HEK293 (cell line): ENCODE measurements around the gene CAGE1.

Experiments used
- CTCF ChIA-PET: fragments of 350-600 bp; formaldehyde crosslinking; extraction: SDS; loops from one replicate; lab custom pipeline; 2021; ENCODE audit warnings: antibody characterized with exemption; lab: Yijun Ruan, JAX
- POLR2A ChIA-PET: fragments of 300-600 bp; formaldehyde crosslinking; extraction: SDS; loops from one replicate; lab custom pipeline; 2020; ENCODE audit warnings: antibody characterized with exemption, inconsistent platforms; lab: Yijun Ruan, JAX
- H3K27ac ChIP-seq: fragments of 200-500 bp; sonication (Bioruptor generic); 2 replicates; pipeline ENCODE4 v1.5.1; 2014; ENCODE audit warnings: low read depth, low read length, control low read depth, inconsistent platforms; ENCODE audit errors: extremely low read depth
- H3K36me3 ChIP-seq, 2 experiments: fragments of 200-500 bp in 1 of 2; sonication (Bioruptor generic) in 1 of 2; 1 replicate in 1 of 2; 2 replicates in 1 of 2; pipeline ENCODE4 v1.5.1; 2014 to 2017; ENCODE audit warnings: inconsistent platforms in 2 of 2, low read length in 2 of 2; ENCODE audit not compliant: control insufficient read depth in 2 of 2, insufficient read depth in 1 of 2
- H3K4me1 ChIP-seq: fragments of 200-500 bp; sonication (Bioruptor generic); 2 replicates; pipeline ENCODE4 v1.5.1; 2014; ENCODE audit warnings: mild to moderate bottlenecking, low read length, inconsistent platforms; ENCODE audit not compliant: control insufficient read depth, insufficient read depth
- H3K4me3 ChIP-seq: 2 replicates; pipeline ENCODE4 v1.5.1; 2011; ENCODE audit warnings: low read depth, mild to moderate bottlenecking, control low read depth, low read length, moderate library complexity
- H3K9me3 ChIP-seq: fragments of 200-500 bp; sonication (Bioruptor generic); 2 replicates; pipeline ENCODE4 v1.5.1; 2014; ENCODE audit warnings: low read depth, low read length, inconsistent platforms; ENCODE audit not compliant: control insufficient read depth, insufficient read depth
- GLIS2 ChIP-seq: fragments of 450-650 bp; formaldehyde crosslinking; IDR thresholded peaks from 2 replicates; pipeline ENCODE4 v1.5.1; 2016; ENCODE audit warnings: missing biosample characterization, missing genetic modification characterization
- HOXC10 ChIP-seq: sonication (generic); formaldehyde crosslinking; IDR thresholded peaks from 2 replicates; pipeline ENCODE4 v1.8.1; 2023; ENCODE audit warnings: mild to moderate bottlenecking, missing genetic modification reagents
- OSR2 ChIP-seq: fragments of 450-650 bp; formaldehyde crosslinking; IDR thresholded peaks from 2 replicates; pipeline ENCODE4 v1.5.1; 2016; ENCODE audit warnings: missing biosample characterization, missing genetic modification characterization
- WT1 ChIP-seq: fragments of 450-650 bp; formaldehyde crosslinking; IDR thresholded peaks from 2 replicates; pipeline ENCODE4 v1.5.1; 2016; ENCODE audit warnings: missing biosample characterization, missing genetic modification characterization
- ZNF202 ChIP-seq: fragments of 450-650 bp; formaldehyde crosslinking; IDR thresholded peaks from 2 replicates; pipeline ENCODE4 v1.5.1; 2016; ENCODE audit warnings: missing biosample characterization, missing genetic modification characterization, borderline replicate concordance
- ZNF302 ChIP-seq: fragments of 450-650 bp; formaldehyde crosslinking; IDR thresholded peaks from 2 replicates; pipeline ENCODE4 v1.5.1; 2016; ENCODE audit warnings: missing biosample characterization, missing genetic modification characterization, low read depth
- ZNF423 ChIP-seq: fragments of 450-650 bp; formaldehyde crosslinking; IDR thresholded peaks from 2 replicates; pipeline ENCODE4 v1.5.1; 2016; ENCODE audit warnings: missing biosample characterization, missing genetic modification characterization
- ZNF521 ChIP-seq: fragments of 450-650 bp; formaldehyde crosslinking; IDR thresholded peaks from 2 replicates; pipeline ENCODE4 v1.5.1; 2017; ENCODE audit warnings: missing biosample characterization, mild to moderate bottlenecking, missing genetic modification characterization
- ZNF571 ChIP-seq: fragments of 450-650 bp; formaldehyde crosslinking; IDR thresholded peaks from 2 replicates; pipeline ENCODE4 v1.5.0; 2017; ENCODE audit warnings: missing biosample characterization, missing genetic modification characterization
- ZNF610 ChIP-seq: fragments of 450-650 bp; formaldehyde crosslinking; IDR thresholded peaks from 2 replicates; pipeline ENCODE4 v1.5.1; 2016; ENCODE audit warnings: missing biosample characterization, missing genetic modification characterization, borderline replicate concordance
- ZNF664 ChIP-seq: fragments of 450-650 bp; formaldehyde crosslinking; IDR thresholded peaks from 2 replicates; pipeline ENCODE4 v1.5.1; 2016; ENCODE audit warnings: missing biosample characterization, missing genetic modification characterization
- ZNF830 ChIP-seq: fragments of 450-650 bp; IDR thresholded peaks from 2 replicates; pipeline ENCODE4 v1.5.0; 2018; ENCODE audit warnings: missing biosample characterization, missing genetic modification characterization, low read depth, mild to moderate bottlenecking, moderate library complexity
- TF ChIP-seq, protein P1 (sequence below): fragments of 450-650 bp; formaldehyde crosslinking; IDR thresholded peaks from 2 replicates; pipeline ENCODE4 v1.5.1; 2016; ENCODE audit warnings: missing biosample characterization, missing genetic modification characterization, low read depth
- TF ChIP-seq, protein P2 (sequence below): fragments of 450-650 bp; formaldehyde crosslinking; IDR thresholded peaks from 2 replicates; pipeline ENCODE4 v1.5.1; 2016; ENCODE audit warnings: missing biosample characterization, missing genetic modification characterization
- TF ChIP-seq, protein P3 (sequence below): fragments of 450-650 bp; formaldehyde crosslinking; IDR thresholded peaks from 2 replicates; pipeline ENCODE4 v1.5.1; 2016; ENCODE audit warnings: missing biosample characterization, missing genetic modification characterization
- TF ChIP-seq, protein P4 (sequence below): fragments of 450-650 bp; formaldehyde crosslinking; IDR thresholded peaks from 2 replicates; pipeline ENCODE4 v1.5.1; 2017; ENCODE audit warnings: missing biosample characterization, missing genetic modification characterization
- TF ChIP-seq, protein P5 (sequence below): fragments of 450-650 bp; formaldehyde crosslinking; IDR thresholded peaks from 2 replicates; pipeline ENCODE4 v1.5.1; 2016; ENCODE audit warnings: missing biosample characterization, missing genetic modification characterization
- TF ChIP-seq, protein P6 (sequence below): fragments of 450-650 bp; formaldehyde crosslinking; IDR thresholded peaks from 2 replicates; pipeline ENCODE4 v1.5.1; 2016; ENCODE audit warnings: missing biosample characterization, missing genetic modification characterization

Gene CAGE1

DNA sequence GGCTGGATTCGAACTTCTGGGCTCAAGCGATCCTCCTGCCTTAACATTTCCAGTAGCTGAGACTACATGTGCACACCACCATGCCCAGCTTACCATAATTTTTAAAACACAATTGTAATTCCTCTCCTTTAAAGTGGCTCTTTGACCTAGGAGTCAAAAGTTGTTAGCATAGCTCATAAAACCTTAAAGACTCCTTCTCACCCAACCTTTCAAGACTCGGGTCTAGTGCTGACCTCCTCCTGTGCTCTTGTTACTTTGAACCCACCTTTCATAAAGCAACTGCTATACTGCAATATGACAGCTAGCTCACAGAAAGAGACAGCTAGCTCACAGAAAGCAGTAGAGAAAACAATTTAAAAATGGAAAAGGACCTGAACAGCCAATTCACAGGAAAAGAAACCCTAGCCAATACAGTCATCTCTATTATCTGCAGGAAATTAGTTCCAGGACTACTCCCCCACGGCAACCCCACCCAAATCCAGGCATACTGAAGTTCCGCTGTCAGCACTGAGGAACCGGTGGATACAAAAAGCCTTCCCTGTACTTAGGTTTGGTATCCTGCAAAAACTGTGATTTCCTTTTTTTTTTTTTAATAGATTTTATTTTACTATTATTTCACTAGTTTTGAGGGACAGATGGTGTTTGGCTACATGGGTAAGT is 96.8 kb downstream of the CAGE1 start:
- no peak overlapping the region for H3K27ac ChIP-seq
- POLR2A ChIA-PET: interaction anchor here (0.8 to 1.5 kb wide), 3 partner anchors 18 to 98 kb away, joined by 3 to 4 read pairs (median 3); partner anchors contain the start of genes CAGE1 and RIOK1
- peaks cover 74 to 82% of the 10 kb centered on the region in 2 experiments for H3K36me3 ChIP-seq
- CTCF ChIA-PET: interaction anchor here (0.6 to 1.7 kb wide), 6 partner anchors 13 to 311 kb away, joined by 3 to 7 read pairs (median 3); no protein-coding TSS in a partner anchor
- no peak for TF ChIP-seq HOXC10
- no peak for TF ChIP-seq WT1 (tag by site-specific recombination)
- TF ChIP-seq ZNF202 (tag by site-specific recombination): no peak
- TF ChIP-seq GLIS2 (tag by site-specific recombination): no peak
- no peak for TF ChIP-seq ZNF664 (tag by site-specific recombination)
- TF ChIP-seq, protein P1, sequence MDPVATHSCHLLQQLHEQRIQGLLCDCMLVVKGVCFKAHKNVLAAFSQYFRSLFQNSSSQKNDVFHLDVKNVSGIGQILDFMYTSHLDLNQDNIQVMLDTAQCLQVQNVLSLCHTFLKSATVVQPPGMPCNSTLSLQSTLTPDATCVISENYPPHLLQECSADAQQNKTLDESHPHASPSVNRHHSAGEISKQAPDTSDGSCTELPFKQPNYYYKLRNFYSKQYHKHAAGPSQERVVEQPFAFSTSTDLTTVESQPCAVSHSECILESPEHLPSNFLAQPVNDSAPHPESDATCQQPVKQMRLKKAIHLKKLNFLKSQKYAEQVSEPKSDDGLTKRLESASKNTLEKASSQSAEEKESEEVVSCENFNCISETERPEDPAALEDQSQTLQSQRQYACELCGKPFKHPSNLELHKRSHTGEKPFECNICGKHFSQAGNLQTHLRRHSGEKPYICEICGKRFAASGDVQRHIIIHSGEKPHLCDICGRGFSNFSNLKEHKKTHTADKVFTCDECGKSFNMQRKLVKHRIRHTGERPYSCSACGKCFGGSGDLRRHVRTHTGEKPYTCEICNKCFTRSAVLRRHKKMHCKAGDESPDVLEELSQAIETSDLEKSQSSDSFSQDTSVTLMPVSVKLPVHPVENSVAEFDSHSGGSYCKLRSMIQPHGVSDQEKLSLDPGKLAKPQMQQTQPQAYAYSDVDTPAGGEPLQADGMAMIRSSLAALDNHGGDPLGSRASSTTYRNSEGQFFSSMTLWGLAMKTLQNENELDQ (tag by site-specific recombination): no peak
- no peak overlapping the region for H3K4me3 ChIP-seq
- no peaks in the 10 kb centered on the region for H3K4me1 ChIP-seq
- no peaks in the 10 kb centered on the region for H3K9me3 ChIP-seq

DNA sequence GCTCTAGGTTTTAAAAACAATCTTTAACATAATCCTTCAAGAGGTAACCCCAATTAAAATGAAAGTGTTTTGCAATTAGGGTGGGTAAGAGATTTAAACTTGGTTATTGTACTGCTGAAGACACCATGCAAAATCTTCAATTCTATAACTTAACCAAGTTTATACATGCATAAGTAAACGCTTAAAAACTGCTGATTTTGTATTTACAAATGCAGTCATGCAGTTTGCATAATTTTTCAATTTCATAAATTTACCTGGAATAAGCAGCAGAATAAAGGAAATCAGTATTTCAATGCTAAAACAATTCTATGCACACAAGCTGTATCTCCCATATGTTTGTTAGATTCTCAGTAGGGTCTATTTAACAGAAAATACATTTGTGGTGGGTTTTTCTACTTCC is 99.5 kb downstream of the CAGE1 start:
- TF ChIP-seq, protein P2, sequence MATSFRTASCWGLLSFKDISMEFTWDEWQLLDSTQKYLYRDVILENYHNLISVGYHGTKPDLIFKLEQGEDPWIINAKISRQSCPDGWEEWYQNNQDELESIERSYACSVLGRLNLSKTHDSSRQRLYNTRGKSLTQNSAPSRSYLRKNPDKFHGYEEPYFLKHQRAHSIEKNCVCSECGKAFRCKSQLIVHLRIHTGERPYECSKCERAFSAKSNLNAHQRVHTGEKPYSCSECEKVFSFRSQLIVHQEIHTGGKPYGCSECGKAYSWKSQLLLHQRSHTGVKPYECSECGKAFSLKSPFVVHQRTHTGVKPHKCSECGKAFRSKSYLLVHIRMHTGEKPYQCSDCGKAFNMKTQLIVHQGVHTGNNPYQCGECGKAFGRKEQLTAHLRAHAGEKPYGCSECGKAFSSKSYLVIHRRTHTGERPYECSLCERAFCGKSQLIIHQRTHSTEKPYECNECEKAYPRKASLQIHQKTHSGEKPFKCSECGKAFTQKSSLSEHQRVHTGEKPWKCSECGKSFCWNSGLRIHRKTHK (tag by site-specific recombination): no peak
- TF ChIP-seq ZNF830 (tag by site-specific recombination) (no peak), OSR2 (no peak), ZNF571 (tag by site-specific recombination) (no peak), HOXC10 (no peak), ZNF521 (tag by site-specific recombination) (no peak), ZNF302 (tag by site-specific recombination) (no peak), ZNF610 (tag by site-specific recombination) (no peak), ZNF423 (tag by site-specific recombination) (no peak)
- TF ChIP-seq, protein P1 (tag by site-specific recombination): no peak
- TF ChIP-seq, protein P3, sequence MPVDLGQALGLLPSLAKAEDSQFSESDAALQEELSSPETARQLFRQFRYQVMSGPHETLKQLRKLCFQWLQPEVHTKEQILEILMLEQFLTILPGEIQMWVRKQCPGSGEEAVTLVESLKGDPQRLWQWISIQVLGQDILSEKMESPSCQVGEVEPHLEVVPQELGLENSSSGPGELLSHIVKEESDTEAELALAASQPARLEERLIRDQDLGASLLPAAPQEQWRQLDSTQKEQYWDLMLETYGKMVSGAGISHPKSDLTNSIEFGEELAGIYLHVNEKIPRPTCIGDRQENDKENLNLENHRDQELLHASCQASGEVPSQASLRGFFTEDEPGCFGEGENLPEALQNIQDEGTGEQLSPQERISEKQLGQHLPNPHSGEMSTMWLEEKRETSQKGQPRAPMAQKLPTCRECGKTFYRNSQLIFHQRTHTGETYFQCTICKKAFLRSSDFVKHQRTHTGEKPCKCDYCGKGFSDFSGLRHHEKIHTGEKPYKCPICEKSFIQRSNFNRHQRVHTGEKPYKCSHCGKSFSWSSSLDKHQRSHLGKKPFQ (tag by site-specific recombination): no peak
- TF ChIP-seq, protein P4, sequence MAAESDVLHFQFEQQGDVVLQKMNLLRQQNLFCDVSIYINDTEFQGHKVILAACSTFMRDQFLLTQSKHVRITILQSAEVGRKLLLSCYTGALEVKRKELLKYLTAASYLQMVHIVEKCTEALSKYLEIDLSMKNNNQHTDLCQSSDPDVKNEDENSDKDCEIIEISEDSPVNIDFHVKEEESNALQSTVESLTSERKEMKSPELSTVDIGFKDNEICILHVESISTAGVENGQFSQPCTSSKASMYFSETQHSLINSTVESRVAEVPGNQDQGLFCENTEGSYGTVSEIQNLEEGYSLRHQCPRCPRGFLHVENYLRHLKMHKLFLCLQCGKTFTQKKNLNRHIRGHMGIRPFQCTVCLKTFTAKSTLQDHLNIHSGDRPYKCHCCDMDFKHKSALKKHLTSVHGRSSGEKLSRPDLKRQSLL (tag by site-specific recombination): no peak
- TF ChIP-seq, protein P5, sequence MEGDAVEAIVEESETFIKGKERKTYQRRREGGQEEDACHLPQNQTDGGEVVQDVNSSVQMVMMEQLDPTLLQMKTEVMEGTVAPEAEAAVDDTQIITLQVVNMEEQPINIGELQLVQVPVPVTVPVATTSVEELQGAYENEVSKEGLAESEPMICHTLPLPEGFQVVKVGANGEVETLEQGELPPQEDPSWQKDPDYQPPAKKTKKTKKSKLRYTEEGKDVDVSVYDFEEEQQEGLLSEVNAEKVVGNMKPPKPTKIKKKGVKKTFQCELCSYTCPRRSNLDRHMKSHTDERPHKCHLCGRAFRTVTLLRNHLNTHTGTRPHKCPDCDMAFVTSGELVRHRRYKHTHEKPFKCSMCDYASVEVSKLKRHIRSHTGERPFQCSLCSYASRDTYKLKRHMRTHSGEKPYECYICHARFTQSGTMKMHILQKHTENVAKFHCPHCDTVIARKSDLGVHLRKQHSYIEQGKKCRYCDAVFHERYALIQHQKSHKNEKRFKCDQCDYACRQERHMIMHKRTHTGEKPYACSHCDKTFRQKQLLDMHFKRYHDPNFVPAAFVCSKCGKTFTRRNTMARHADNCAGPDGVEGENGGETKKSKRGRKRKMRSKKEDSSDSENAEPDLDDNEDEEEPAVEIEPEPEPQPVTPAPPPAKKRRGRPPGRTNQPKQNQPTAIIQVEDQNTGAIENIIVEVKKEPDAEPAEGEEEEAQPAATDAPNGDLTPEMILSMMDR (tag by site-specific recombination): no peak
- TF ChIP-seq, protein P6, sequence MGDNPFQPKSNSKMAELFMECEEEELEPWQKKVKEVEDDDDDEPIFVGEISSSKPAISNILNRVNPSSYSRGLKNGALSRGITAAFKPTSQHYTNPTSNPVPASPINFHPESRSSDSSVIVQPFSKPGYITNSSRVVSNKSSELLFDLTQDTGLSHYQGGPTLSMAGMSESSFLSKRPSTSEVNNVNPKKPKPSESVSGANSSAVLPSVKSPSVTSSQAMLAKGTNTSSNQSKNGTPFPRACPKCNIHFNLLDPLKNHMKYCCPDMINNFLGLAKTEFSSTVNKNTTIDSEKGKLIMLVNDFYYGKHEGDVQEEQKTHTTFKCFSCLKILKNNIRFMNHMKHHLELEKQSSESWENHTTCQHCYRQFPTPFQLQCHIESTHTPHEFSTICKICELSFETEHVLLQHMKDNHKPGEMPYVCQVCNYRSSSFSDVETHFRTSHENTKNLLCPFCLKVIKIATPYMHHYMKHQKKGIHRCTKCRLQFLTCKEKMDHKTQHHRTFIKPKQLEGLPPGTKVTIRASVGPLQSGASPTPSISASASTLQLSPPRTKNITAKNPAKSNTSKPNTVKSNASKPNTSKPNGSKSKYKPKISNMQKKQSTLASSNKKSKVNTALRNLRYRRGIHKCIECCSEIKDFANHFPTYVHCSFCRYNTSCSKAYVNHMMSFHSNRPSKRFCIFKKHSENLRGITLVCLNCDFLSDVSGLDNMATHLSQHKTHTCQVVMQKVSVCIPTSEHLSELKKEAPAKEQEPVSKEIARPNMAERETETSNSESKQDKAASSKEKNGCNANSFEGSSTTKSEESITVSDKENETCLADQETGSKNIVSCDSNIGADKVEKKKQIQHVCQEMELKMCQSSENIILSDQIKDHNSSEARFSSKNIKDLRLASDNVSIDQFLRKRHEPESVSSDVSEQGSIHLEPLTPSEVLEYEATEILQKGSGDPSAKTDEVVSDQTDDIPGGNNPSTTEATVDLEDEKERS (tag by site-specific recombination): no peak
- Histone ChIP-seq H3K9me3 (no peaks in the 10 kb centered on the region), H3K36me3 (peaks cover 51 to 83% of the 10 kb centered on the region in 2 experiments), H3K4me3 (no peak overlapping the region), H3K4me1 (no peaks in the 10 kb centered on the region), H3K27ac (no peak overlapping the region)
- ChIA-PET POLR2A (no interaction called here), CTCF (interaction anchor here (0.6 to 5.7 kb wide), 4 partner anchors 9 to 178 kb away, joined by 3 to 55 read pairs (median 5); no protein-coding TSS in a partner anchor)
